ENCODE data around the gene NEAT1. TPM values are rescaled to one million over a fixed set of nuclear protein-coding genes. Genes with fewer than 3 reads are reported as not detected.

The NEAT1 gene
- total RNA-seq, 2 donors from 2014 or later: 742 to 1,004 TPM

- DNase-seq (ENCODE audit: low spot score): peak; percentile 98
- intact Hi-C loops (cut with DNase I): no loop called here
Measured at GRCh38 chr11:65386307-65387140, 36.1 kb upstream of the NEAT1 start, which contains the start of gene FRMD8. Gene FRMD8 (plus strand): TSS chr11:65386637. CDS start chr11:65387037, 400 bp downstream.

- intact Hi-C loops (cut with DNase I): no loop called here
- no peak for DNase-seq (ENCODE audit: low spot score)
Measured at GRCh38 chr11:65388731-65389130, 33.9 kb upstream of the NEAT1 start.

GRCh38 chr11:65389294-65389980 lies 33.2 kb upstream of the NEAT1 start:
- DNase-seq (ENCODE audit: low spot score): no peak
- intact Hi-C loops (cut with DNase I): no loop called here

- no peak for DNase-seq (ENCODE audit: low spot score)
- intact Hi-C loops (cut with DNase I): no loop called here
Measured at GRCh38 chr11:65390099-65390941, 32.3 kb upstream of the NEAT1 start.

- no peak for DNase-seq (ENCODE audit: low spot score)
- intact Hi-C loops (cut with DNase I): no loop called here
Measured at GRCh38 chr11:65390996-65391395, 31.6 kb upstream of the NEAT1 start.

GRCh38 chr11:65392186-65392829 lies 30.3 kb upstream of the NEAT1 start:
- DNase-seq (ENCODE audit: low spot score): no peak
- intact Hi-C loops (cut with DNase I): no loop called here

- no peak for DNase-seq (ENCODE audit: low spot score)
- intact Hi-C loops (cut with DNase I): no loop called here
Measured at GRCh38 chr11:65392899-65393298, 29.7 kb upstream of the NEAT1 start.

- no peak for DNase-seq (ENCODE audit: low spot score)
- intact Hi-C loops (cut with DNase I): no loop called here
Measured at GRCh38 chr11:65393513-65394079, 29.0 kb upstream of the NEAT1 start.

- intact Hi-C loops (cut with DNase I): no loop called here
- DNase-seq (ENCODE audit: low spot score): no peak
Measured at GRCh38 chr11:65394125-65394536, 28.5 kb upstream of the NEAT1 start.

GRCh38 chr11:65395961-65396530 lies 26.6 kb upstream of the NEAT1 start:
- intact Hi-C loops (cut with DNase I): no loop called here
- DNase-seq (ENCODE audit: low spot score): no peak

- intact Hi-C loops (cut with DNase I): no loop called here
- DNase-seq (ENCODE audit: low spot score): no peak
Measured at GRCh38 chr11:65396769-65397745, 25.5 kb upstream of the NEAT1 start.

- no peak for DNase-seq (ENCODE audit: low spot score)
- intact Hi-C loops (cut with DNase I): no loop called here
Measured at GRCh38 chr11:65398362-65398910, 24.2 kb upstream of the NEAT1 start.

GRCh38 chr11:65399249-65399648 lies 23.3 kb upstream of the NEAT1 start:
- intact Hi-C loops (cut with DNase I): no loop called here
- no peak for DNase-seq (ENCODE audit: low spot score)

- DNase-seq (ENCODE audit: low spot score): no peak
- intact Hi-C loops (cut with DNase I): no loop called here
Measured at GRCh38 chr11:65399845-65400244, 22.8 kb upstream of the NEAT1 start.

- no peak for DNase-seq (ENCODE audit: low spot score)
- intact Hi-C loops (cut with DNase I): no loop called here
Measured at GRCh38 chr11:65400307-65401072, 22.1 kb upstream of the NEAT1 start.

GRCh38 chr11:65401073-65401802 lies 21.4 kb upstream of the NEAT1 start:
- intact Hi-C loops (cut with DNase I): no loop called here
- DNase-seq (ENCODE audit: low spot score): no peak

Measured in posterior vena cava (tissue), 2 donors.